Glutamatergic neuron (in vitro differentiated cells): Measurements from ENCODE around the gene SIL1. TPM values are rescaled to one million over a fixed set of nuclear protein-coding genes. Genes with fewer than 3 reads are reported as not detected.

Experiments
- DNase-seq: peaks from one replicate; pipeline ENCODE4 v3.0.0; 2022
- H3K27ac Mint-ChIP-seq: one replicate; pipeline ENCODE4 v1.8.0; 2020; ENCODE audit warnings: mild to moderate bottlenecking, mixed read lengths, inconsistent platforms; ENCODE audit not compliant: unreplicated experiment
- H3K27me3 Mint-ChIP-seq: one replicate; pipeline ENCODE4 v1.8.0; 2020; ENCODE audit warnings: mild to moderate bottlenecking, moderate library complexity, mixed read lengths, inconsistent platforms; ENCODE audit not compliant: unreplicated experiment
- H3K36me3 Mint-ChIP-seq: one replicate; pipeline ENCODE4 v1.8.0; 2020; ENCODE audit warnings: mild to moderate bottlenecking, mixed read lengths, inconsistent platforms; ENCODE audit not compliant: unreplicated experiment
- H3K4me1 Mint-ChIP-seq: one replicate; pipeline ENCODE4 v1.8.0; 2020; ENCODE audit warnings: mild to moderate bottlenecking, low read depth, mixed read lengths, inconsistent platforms; ENCODE audit not compliant: unreplicated experiment
- H3K4me3 Mint-ChIP-seq: one replicate; pipeline ENCODE4 v1.8.0; 2020; ENCODE audit warnings: mild to moderate bottlenecking, mixed read lengths, inconsistent platforms; ENCODE audit not compliant: unreplicated experiment
- H3K9me3 Mint-ChIP-seq: one replicate; pipeline ENCODE4 v1.8.0; 2020; ENCODE audit warnings: mild to moderate bottlenecking, moderate library complexity, mixed read lengths, inconsistent platforms; ENCODE audit not compliant: unreplicated experiment
- total RNA-seq: library from RNA; stranded (reverse); fragmentation: NEBNext Ultra II Directional; extraction: Animal tissue kit (Norgen Biotek cat#: 25700); gene quantifications from one replicate; pipeline ENCODE4 v1.2.1, GENCODE V29; 2021; ENCODE audit not compliant: unreplicated experiment
- TF ChIP-seq, protein P1 (sequence below): fragments of 200-600 bp; sonication (generic); IDR thresholded peaks from one replicate; pipeline ENCODE4 v1.5.0; 2021; ENCODE audit not compliant: partially characterized antibody, unreplicated experiment

SIL1 gene
- total RNA-seq, 1 donor from 2014 or later: 15.9 TPM

DNA sequence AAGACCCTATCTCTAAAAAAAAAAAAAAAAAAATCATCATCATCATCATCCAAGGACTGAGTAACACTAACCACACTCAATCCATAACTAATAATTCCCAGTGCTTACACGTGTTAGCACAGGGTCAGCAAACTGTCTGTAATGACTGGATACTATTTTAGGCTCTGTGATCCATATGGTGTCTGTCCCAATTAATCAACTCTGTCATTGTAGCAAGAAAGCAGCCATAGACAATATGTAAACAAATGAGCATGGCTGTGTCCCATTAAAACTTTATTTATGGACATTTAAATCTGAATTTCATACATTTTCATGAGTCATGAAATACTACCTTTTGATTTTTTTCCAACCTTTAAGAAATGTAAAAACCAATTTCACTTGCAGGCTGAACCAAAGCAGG is 148.4 kb downstream of the SIL1 start:
- DNase-seq: no peak
- no peak overlapping the region for H3K4me3 Mint-ChIP-seq
- no peak overlapping the region for H3K27ac Mint-ChIP-seq
- H3K9me3 Mint-ChIP-seq: peaks cover 2% of the 10 kb centered on the region
- peaks cover 11% of the 10 kb centered on the region for H3K36me3 Mint-ChIP-seq
- peaks cover 1% of the 10 kb centered on the region for H3K27me3 Mint-ChIP-seq
- TF ChIP-seq, protein P1, sequence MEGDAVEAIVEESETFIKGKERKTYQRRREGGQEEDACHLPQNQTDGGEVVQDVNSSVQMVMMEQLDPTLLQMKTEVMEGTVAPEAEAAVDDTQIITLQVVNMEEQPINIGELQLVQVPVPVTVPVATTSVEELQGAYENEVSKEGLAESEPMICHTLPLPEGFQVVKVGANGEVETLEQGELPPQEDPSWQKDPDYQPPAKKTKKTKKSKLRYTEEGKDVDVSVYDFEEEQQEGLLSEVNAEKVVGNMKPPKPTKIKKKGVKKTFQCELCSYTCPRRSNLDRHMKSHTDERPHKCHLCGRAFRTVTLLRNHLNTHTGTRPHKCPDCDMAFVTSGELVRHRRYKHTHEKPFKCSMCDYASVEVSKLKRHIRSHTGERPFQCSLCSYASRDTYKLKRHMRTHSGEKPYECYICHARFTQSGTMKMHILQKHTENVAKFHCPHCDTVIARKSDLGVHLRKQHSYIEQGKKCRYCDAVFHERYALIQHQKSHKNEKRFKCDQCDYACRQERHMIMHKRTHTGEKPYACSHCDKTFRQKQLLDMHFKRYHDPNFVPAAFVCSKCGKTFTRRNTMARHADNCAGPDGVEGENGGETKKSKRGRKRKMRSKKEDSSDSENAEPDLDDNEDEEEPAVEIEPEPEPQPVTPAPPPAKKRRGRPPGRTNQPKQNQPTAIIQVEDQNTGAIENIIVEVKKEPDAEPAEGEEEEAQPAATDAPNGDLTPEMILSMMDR: no peak
- peaks cover 12% of the 10 kb centered on the region for H3K4me1 Mint-ChIP-seq

DNA sequence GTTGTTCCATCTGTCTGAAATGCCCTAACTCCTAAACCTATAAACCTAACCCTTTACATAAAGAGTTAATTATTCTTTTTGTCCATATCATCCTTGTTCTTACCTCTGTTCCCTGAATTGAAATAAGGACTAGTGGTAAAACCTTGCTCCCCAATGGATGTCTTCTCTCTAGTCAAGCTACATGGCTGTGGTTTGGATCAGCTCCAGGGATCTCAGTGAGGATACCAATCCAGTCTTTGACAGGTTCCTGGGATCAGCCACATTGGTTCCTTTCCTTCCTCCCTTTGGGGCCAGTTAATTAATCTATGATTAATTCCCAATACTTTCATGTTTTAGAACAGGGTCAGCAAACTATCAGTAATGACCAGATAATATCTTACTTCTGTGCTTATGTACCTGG is 151.6 kb downstream of the SIL1 start:
- H3K4me3 Mint-ChIP-seq: no peak overlapping the region
- H3K36me3 Mint-ChIP-seq: no peaks in the 10 kb centered on the region
- H3K4me1 Mint-ChIP-seq: peaks cover 12% of the 10 kb centered on the region
- DNase-seq: no peak
- H3K27me3 Mint-ChIP-seq: peaks cover 1% of the 10 kb centered on the region
- TF ChIP-seq, protein P1: no peak
- no peaks in the 10 kb centered on the region for H3K9me3 Mint-ChIP-seq
- H3K27ac Mint-ChIP-seq: no peak overlapping the region

DNA sequence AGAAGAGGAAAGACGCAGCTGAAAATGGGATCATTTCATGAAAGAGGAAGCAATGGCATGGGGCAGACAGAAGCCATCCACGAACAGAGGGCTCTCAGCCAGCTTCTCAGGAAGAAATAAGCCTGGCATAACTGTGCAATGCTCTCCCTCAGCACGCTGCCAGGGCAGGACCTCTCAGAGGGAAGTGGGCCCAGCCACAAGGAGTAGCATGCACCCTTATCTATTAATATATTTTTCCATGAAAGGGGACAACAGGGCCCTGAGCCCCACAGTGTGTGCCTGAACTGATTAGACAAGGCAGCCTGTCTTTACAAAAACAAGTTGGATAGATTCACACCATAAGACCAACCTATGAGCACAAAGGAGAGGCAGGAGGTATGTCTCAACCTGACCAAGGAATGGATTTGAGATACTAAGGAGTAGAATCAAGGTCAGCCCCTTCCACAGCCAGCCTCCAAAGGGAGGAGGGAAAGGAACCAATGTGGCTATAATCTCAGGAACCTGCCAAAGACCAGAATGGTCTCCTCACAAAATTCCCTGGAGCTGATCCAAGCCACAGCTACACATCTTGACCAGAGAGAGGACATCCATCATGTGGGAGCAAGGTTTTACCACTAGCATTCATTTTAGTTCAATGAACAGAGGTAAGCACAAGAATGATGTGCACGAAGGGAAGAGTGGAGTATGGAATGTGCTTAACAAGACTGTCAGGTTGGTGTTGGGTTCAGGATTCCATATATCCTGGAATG is 154.8 kb downstream of the SIL1 start:
- H3K27ac Mint-ChIP-seq: no peak overlapping the region
- no peaks in the 10 kb centered on the region for H3K36me3 Mint-ChIP-seq
- H3K4me3 Mint-ChIP-seq: no peak overlapping the region
- TF ChIP-seq, protein P1: no peak
- H3K9me3 Mint-ChIP-seq: no peaks in the 10 kb centered on the region
- H3K4me1 Mint-ChIP-seq: peaks cover 3% of the 10 kb centered on the region
- DNase-seq: no peak
- H3K27me3 Mint-ChIP-seq: no peaks in the 10 kb centered on the region

DNA sequence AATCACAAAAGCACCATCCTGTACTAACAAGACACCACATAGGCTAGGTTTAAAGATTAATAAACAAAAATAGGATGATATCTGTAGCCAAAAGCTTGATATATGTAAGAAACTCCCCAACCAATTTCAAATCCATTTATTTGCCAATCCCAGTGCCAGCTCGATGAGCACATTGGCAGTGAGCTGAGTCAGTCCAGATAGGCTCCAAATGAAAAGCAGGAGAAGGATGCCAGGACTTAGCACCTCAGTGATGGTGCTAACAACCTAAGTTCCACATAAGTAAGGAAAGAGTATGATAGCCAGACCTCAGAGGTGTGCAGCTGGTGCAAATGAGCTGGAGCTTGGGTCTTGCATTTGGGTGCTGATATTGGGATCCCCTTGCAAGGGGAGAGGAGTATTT is 158.1 kb downstream of the SIL1 start:
- TF ChIP-seq, protein P1: no peak
- Mint-ChIP-seq H3K27me3 (no peaks in the 10 kb centered on the region), H3K36me3 (peaks cover 5% of the 10 kb centered on the region), H3K27ac (no peak overlapping the region), H3K4me3 (no peak overlapping the region), H3K4me1 (peaks cover 3% of the 10 kb centered on the region), H3K9me3 (no peaks in the 10 kb centered on the region)
- DNase-seq: no peak

DNA sequence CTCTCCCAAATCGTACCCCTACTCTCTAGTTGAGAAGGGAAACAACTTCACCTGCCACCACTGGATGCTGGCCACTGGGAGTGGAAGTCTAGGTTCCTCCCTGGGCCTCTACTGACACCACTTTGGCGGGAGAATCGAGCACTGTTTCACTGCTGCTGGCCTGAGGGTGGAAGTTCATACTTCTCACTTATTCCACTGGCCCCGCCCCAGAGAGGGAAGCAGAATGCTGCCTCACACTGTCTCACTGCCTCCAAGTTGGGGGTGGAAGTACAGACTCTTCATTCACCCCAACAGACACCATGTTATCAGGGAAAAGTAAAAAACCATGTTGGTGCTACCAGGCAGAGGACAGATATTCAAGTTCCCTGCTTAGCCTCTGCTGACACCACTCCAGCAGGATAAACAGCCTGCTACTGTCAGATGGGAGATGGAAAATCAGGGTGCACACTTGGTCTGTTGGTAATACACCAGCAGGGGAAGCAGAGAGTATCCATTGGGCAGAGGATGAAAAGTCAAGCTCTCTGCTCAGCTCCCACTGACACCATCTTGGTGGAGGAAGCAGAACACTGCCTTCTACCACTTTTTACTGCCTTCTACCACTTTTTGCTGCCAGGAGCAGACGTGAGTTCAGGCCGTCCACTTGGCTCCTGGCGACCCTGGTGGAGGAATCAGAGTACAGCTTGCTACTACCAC is 159.4 kb downstream of the SIL1 start:
- H3K27ac Mint-ChIP-seq: no peak overlapping the region
- H3K4me1 Mint-ChIP-seq: peaks cover 3% of the 10 kb centered on the region
- TF ChIP-seq, protein P1: peak; percentile 57
- H3K36me3 Mint-ChIP-seq: peaks cover 5% of the 10 kb centered on the region
- DNase-seq: no peak
- H3K9me3 Mint-ChIP-seq: no peaks in the 10 kb centered on the region
- no peak overlapping the region for H3K4me3 Mint-ChIP-seq
- H3K27me3 Mint-ChIP-seq: no peaks in the 10 kb centered on the region
